HG03108 (cell line): ENCODE measurements around the gene SLC22A1.
"Not testable (repeated sequence)": the region's sequence is repeated elsewhere in the genome, so short reads cannot be mapped to it uniquely, and the experiment has no call there.

Experiments
- ATAC-seq: cut with Tn5 transposase; IDR thresholded peaks from one replicate; pipeline ENCODE4 v1.9.1; 2021; ENCODE audit warnings: moderate library complexity; ENCODE audit not compliant: unreplicated experiment

SLC22A1 gene

DNA sequence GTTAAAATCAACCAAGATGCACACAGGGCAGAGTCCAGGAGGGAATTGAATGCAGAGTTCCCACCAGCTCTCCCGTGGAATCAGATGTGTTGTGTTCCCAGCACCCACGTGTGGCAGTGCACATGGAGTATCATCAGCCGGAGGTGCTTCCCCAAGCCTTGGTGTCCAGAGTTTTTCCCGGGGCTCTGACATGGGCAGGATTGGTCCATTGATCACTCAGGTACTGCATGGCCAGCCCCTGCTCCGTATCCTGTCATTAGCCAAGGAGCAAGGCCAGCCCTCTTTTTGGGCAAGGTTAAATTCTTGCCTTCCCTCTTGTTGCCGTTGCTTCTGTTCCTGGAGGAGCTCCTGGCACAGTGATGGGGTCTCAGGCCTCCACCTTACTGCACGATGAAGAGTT, 28.6 kb upstream of the SLC22A1 start:
- ATAC-seq: no peak

DNA sequence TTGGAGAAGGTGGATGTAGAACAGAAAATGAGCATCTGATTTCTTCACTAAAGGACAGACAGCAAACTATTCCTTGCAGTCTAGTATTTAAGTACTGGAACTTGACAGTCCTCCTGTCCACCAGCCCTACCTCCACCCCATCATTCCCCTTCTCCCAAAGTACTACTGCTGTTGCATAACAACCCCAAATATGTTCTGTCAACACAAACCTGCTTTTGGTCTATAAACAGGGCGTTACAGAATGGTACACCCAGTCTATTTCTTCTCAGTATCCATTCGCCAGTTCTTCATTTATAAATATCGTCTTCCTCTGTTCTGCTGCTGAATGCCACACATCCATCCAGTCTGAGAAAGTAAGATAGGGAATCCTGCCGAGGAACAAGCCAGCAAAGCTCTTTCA, 27.7 kb upstream of the SLC22A1 start:
- ATAC-seq: no peak

DNA sequence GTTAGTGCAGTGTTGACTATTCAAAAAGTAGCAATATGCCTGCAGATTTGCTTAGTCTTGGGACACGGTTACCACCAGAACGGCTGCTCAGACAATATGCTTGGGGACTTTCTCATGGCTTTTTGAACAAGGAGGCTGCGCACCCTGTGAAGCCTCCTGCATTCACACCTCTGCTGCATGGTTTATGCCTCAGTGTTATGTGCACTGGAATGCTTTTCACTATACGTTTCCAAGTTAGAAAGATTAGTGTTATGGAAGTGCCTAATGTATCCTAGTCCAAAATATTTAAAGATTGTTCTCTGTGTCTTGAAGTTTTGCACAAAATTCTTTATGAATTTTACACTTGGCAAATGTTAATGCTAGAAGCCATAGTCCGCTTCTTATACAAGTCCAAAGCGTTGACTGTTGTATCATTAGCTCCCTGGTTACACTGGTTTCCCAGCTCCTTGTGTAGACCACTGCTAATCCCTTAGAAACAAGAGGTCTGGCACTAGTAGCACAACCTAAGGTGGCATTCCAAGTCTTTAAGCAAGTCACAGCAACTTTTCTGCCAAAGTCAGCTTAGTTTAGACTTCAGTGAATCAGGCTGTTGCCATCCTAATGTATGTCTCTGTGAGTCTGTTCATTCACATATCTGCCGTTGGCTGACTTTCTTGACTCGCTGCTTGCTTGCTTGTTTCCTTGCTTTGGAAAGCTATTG, 26.3 kb upstream of the SLC22A1 start:
- ATAC-seq: no peak

DNA sequence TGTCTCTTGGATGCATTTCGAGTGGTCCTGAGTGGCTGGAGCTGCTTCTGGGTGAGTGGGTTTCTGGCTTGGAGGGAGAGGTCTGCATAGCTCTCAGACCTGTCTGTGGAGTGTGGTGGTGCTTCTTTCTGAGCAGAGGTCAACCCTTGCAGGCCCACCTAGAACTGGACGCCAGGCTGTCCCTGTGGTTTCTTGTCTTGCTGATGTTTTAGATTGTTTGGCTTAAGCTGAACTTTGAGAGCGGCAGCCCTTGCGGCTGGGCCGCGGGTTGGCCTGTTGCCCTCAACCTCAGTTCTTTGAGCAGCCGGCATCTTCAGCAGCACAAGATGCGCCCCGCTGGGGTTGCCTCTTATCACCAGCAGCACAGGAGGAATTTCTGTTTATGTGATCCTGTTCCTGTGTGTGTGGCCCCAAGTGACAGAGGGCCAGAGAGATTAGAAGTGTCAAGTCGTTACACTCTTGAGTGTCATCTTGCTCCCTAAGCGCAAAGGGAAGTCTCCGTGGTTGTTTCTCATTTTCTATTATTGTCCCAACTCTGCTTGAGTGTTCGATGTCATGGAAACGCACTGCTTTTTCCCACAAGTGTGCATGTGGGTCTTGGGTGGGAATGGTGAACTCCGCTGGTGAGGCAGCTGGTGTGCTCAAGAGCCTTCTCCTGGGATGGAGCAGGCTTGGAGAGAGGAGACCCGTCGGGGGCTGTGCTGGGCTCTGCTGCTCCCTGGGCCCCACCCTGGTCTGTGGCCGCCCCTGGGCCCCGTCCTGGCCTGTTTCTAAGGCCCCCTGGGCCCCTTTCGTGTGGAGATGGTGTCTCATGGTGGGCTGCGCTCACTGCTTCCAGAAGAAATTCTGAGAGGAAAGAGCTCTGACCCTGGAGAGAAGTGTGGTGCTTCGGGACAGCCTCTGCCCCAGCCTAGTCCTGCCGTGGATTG, 20.1 kb upstream of the SLC22A1 start:
- ATAC-seq: no peak

DNA sequence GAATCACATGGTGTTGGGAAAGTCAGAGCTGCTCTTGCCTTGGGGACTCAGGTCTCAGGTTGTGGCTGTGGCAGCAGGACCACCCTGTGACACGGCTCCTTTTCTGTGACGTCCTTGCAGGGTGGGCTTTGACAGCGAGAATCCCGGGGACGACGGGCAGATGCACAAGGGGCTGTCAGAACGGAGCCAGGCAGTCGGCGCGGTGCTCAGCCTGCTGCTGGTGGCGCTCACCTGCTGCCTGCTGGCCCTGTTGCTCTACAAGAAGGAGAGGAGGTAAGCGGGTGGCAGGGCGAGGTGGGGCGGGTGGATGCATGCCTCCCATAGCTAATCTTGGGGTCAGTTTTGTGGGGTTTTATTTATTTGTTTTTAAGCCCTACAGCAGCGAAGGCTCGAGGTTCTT, 19.2 kb upstream of the SLC22A1 start:
- no peak for ATAC-seq

GRCh38 chr6:160102956-160103824, 18.4 kb upstream of the SLC22A1 start:
- no peak for ATAC-seq

- ATAC-seq: no peak
Measured at GRCh38 chr6:160103825-160104100, 17.9 kb upstream of the SLC22A1 start.

- ATAC-seq: no peak
Measured at GRCh38 chr6:160104821-160105517, 16.6 kb upstream of the SLC22A1 start.

DNA sequence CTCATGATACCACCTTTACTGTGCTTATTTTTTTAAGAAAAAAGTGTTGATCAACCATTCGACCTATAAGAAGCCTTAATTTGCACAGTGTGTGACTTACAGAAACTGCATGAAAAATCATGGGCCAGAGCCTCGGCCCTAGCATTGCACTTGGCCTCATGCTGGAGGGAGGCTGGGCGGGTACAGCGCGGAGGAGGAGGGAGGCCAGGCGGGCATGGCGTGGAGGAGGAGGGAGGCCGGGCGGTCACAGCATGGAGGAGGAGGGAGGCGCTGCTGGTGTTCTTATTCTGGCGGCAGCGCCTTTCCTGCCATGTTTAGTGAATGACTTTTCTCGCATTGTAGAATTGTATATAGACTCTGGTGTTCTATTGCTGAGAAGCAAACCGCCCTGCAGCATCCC, 15.6 kb upstream of the SLC22A1 start:
- ATAC-seq: no peak

- no peak for ATAC-seq
Measured at GRCh38 chr6:160106701-160107100, 14.9 kb upstream of the SLC22A1 start.

- ATAC-seq: no peak
Measured at GRCh38 chr6:160108077-160108476, 13.5 kb upstream of the SLC22A1 start.

DNA sequence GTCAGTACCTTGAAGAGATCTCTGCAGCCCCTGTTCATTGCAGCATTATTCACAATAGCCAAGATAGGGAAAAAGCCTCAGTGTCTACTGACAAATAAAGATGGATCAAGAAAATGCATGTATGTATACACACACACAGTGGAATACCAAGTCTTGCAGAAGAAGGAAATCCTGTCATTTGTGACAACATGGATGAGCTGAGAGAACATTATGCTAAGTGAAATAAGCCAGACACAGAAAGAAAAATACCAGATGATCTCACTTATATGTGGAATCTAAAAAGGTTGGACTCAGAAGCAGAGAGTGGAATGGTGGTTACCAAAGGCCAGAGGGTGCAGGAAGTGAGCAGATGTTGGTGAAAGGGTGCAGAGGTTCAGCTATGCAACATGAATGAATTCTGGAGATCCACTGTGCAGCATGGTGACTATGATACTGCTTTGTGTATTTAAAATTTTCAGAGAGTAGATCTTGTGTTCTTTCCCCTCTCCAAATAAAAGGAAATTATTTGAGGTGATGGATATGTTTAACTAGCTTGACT, 11.0 kb upstream of the SLC22A1 start:
- no peak for ATAC-seq

- ATAC-seq: no peak
Measured at GRCh38 chr6:160111806-160112205, 9.8 kb upstream of the SLC22A1 start.

GRCh38 chr6:160112628-160113299, 8.9 kb upstream of the SLC22A1 start:
- ATAC-seq: no peak

DNA sequence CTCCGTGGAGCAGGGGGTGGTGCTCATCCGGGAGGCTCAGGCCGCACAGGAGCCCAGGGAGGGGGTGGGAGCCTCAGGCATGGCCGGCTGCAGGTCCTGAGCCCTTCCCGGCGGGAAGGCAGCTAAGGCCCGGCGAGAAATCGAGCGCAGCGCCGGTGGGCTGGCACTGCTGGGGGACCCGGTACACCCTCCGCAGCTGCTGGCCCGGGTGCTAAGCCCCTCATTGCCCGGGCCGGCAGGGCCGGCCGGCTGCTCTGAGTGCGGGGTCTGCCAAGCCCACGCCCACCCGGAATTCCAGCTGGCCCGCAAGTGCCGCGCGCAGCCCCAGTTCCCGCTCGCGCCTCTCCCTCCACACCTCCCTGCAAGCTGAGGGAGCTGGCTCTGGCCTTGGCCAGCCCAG, 7.1 kb upstream of the SLC22A1 start:
- not testable (repeated sequence) for ATAC-seq

GRCh38 chr6:160115421-160115820, 6.2 kb upstream of the SLC22A1 start:
- no peak for ATAC-seq

- no peak for ATAC-seq
Measured at GRCh38 chr6:160116411-160116810, 5.2 kb upstream of the SLC22A1 start.

DNA sequence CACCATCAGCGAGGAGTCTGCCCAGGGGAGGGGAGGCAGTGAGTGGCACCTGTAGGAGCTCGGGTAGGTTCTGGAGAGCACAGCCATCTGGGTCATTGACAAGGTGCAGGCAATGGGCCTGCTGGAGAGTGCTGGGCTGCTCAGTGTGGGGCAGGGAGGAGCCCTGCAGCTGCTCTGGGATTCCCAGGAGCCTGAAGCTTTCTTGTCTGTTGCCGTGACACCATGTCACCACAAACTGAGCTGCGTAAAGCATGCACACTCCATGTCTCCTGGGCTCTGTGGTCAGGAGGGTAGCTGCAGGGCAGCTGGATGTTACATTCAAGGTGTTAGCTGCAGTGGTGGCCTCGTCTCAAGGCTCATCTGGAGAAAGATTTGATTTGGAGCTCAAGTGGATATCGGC, 4.5 kb upstream of the SLC22A1 start:
- no peak for ATAC-seq

DNA sequence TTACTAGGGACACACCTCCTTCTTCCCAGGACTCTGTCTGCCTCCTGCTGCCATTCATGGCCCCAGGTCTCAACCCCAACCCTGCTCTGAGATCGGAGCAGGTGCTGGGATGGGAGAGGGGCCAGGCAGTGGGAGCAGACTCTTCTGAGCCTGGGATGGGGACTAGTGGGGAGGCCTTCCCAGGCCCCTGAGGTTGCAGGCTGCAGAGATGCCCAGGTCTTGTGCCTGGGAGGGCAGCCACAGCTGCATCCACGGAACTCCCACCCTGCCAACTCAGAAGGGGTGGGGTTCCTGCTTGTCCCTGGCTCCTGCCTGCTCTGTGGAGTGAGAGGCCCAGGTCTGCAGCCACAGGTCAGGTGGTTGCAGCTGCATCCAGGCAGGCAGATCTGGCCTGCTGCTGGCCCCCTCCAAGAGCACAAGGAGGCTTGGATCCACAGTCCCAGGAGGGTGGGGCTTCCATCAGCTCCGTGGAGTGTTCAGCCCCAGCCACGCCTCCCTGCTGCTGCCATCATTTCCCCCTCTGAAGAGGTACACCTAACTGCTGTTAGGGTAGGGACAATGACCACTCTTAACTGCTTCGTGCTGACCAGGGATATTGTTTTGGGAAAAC, 2.9 kb upstream of the SLC22A1 start:
- ATAC-seq: no peak

- no peak for ATAC-seq
Measured at GRCh38 chr6:160120087-160120486, 1.5 kb upstream of the SLC22A1 start.
